Fibroblast of lung (primary cell): Measurements from ENCODE around the gene PLEKHA5. TPM values are rescaled to one million over a fixed set of nuclear protein-coding genes. Genes with fewer than 3 reads are reported as not detected.

Experiments used
- DNase-seq, 2 donors: peaks; one replicate each; pipeline versions ENCODE4 v3.0.0 to v3.0.0-alpha.2; 2010; ENCODE audit warnings: low read depth in 2 of 2
- H2AFZ ChIP-seq: 2 replicates; pipeline ENCODE4 v1.5.1; 2012; ENCODE audit warnings: low read length, control low read depth, inconsistent platforms
- H3K27ac ChIP-seq: 2 replicates; pipeline ENCODE4 v1.5.1; 2011; ENCODE audit warnings: low read length, control low read depth; ENCODE audit not compliant: insufficient read depth
- H3K27me3 ChIP-seq: 2 replicates; pipeline ENCODE4 v1.5.1; 2011; ENCODE audit warnings: mild to moderate bottlenecking, low read length; ENCODE audit not compliant: control insufficient read depth, insufficient read depth
- H3K36me3 ChIP-seq: 2 replicates; pipeline ENCODE4 v1.5.1; 2011; ENCODE audit warnings: low read length; ENCODE audit not compliant: control insufficient read depth, insufficient read depth
- H3K4me1 ChIP-seq: 2 replicates; pipeline ENCODE4 v1.5.1; 2011; ENCODE audit warnings: low read length; ENCODE audit not compliant: control insufficient read depth, insufficient read depth; ENCODE audit errors: extremely low read depth
- H3K4me2 ChIP-seq: 2 replicates; pipeline ENCODE4 v1.5.1; 2011; ENCODE audit warnings: low read length, control low read depth; ENCODE audit not compliant: insufficient read depth; ENCODE audit errors: extremely low read depth
- H3K4me3 ChIP-seq, 4 experiments: fragments of 200-600 bp in 1 of 4; sonication (generic) in 1 of 4; replicated peaks in 1 of 4; 2 replicates each; pipeline ENCODE4 v1.5.1; 2011 to 2016; ENCODE audit warnings: low read length in 4 of 4, low read depth in 3 of 4, mild to moderate bottlenecking in 3 of 4, control low read depth in 2 of 4, inconsistent platforms in 1 of 4, mixed read lengths in 1 of 4; ENCODE audit not compliant: insufficient read depth in 1 of 4; ENCODE audit errors: control extremely low read depth in 1 of 4
- H3K79me2 ChIP-seq: 2 replicates; pipeline ENCODE4 v1.5.1; 2012; ENCODE audit warnings: mild to moderate bottlenecking, low read length, inconsistent platforms; ENCODE audit not compliant: control insufficient read depth, insufficient read depth
- H3K9ac ChIP-seq: 2 replicates; pipeline ENCODE4 v1.5.1; 2011; ENCODE audit warnings: mild to moderate bottlenecking, low read length, control low read depth; ENCODE audit not compliant: insufficient read depth
- H3K9me3 ChIP-seq: 2 replicates; pipeline ENCODE4 v1.5.1; 2012; ENCODE audit warnings: low read depth, low read length; ENCODE audit not compliant: control insufficient read depth, insufficient read depth
- H4K20me1 ChIP-seq: 2 replicates; pipeline ENCODE4 v1.5.1; 2011; ENCODE audit warnings: low read length; ENCODE audit not compliant: control insufficient read depth, insufficient read depth; ENCODE audit errors: extremely low read depth
- CTCF ChIP-seq, 2 donors: IDR thresholded peaks in 1 of 2; conservative IDR thresholded peaks in 1 of 2; 1 replicate in 1 of 2; 2 replicates in 1 of 2; pipeline ENCODE4 v1.5.1; 2011 to 2012; ENCODE audit warnings: low read length in 2 of 2, control low read depth in 1 of 2, inconsistent platforms in 1 of 2, low read depth in 1 of 2, mild to moderate bottlenecking in 1 of 2
- EZH2 ChIP-seq: IDR thresholded peaks from 2 replicates; pipeline ENCODE4 v1.5.1; 2012; ENCODE audit warnings: low read length, control low read depth, mild to moderate bottlenecking; ENCODE audit errors: missing control alignments
- polyA plus RNA-seq, 2 donors: library from polyadenylated mRNA; depleted of rRNA in 1 of 2; stranded (reverse) in 1 of 2; unstranded in 1 of 2; fragments of >200 nt; gene quantifications; 2 replicates each; pipeline ENCODE4 v1.2.1, GENCODE V29; 2011 to 2012; ENCODE audit warnings: missing spikeins in 1 of 2
- total RNA-seq: library from RNA; depleted of rRNA; stranded (reverse); fragments of >200 nt; gene quantifications from 2 replicates; pipeline ENCODE4 v1.2.1, GENCODE V29; 2014

PLEKHA5 gene
- total and polyA plus RNA-seq, 2 donors (not counting 1 experiment from before 2014, with no cell fraction given) = 15.5 to 50.4 TPM

- H2AFZ ChIP-seq = peak overlapping the region; percentile 43
- no peaks in the 10 kb centered on the region for H3K27me3 ChIP-seq
- no peaks in the 10 kb centered on the region for H4K20me1 ChIP-seq
- peak in 1 of 2 donors; percentile 85 for DNase-seq
- H3K79me2 ChIP-seq = no peaks in the 10 kb centered on the region
- TF ChIP-seq CTCF (conservative IDR thresholded peaks at IDR 0.05 in 1 of 2, IDR thresholded peaks at IDR 0.05 in 1 of 2; ENCODE audit: low read depth in 1 of 2, low read length in 2 of 2) (no peak), EZH2 (no peak)
- H3K27ac ChIP-seq = peak overlapping the region; percentile 47
- no peaks in the 10 kb centered on the region for H3K36me3 ChIP-seq
- no peak overlapping the region for H3K4me3 ChIP-seq
- H3K4me2 ChIP-seq = no peak overlapping the region
- no peaks in the 10 kb centered on the region for H3K9me3 ChIP-seq
- no peak overlapping the region for H3K9ac ChIP-seq
- H3K4me1 ChIP-seq = no peaks in the 10 kb centered on the region
Measured at GRCh38 chr12:19369691-19370148, 240.2 kb downstream of the PLEKHA5 start.

GRCh38 chr12:19373586-19373985 is 244.1 kb downstream of the PLEKHA5 start:
- peak in 1 of 2 donors; percentile 68 for DNase-seq
- no peaks in the 10 kb centered on the region for H3K27me3 ChIP-seq

GRCh38 chr12:19375888-19376287 is 246.4 kb downstream of the PLEKHA5 start:
- DNase-seq = no peak

More at GRCh38 chr12:19373586-19373985, 244.1 kb downstream of the PLEKHA5 start:
- Histone ChIP-seq H3K9me3 (no peaks in the 10 kb centered on the region), H3K4me1 (no peaks in the 10 kb centered on the region), H4K20me1 (no peaks in the 10 kb centered on the region), H3K27ac (peak overlapping the region; percentile 46), H3K9ac (no peak overlapping the region), H3K4me2 (no peak overlapping the region), H3K4me3 (no peak overlapping the region), H2AFZ (no peak overlapping the region), H3K79me2 (no peaks in the 10 kb centered on the region), H3K36me3 (no peaks in the 10 kb centered on the region)
- TF ChIP-seq EZH2 (no peak), CTCF (conservative IDR thresholded peaks at IDR 0.05 in 1 of 2, IDR thresholded peaks at IDR 0.05 in 1 of 2; ENCODE audit: low read depth in 1 of 2, low read length in 2 of 2) (no peak)

More at GRCh38 chr12:19375888-19376287, 246.4 kb downstream of the PLEKHA5 start:
- Histone ChIP-seq H3K9ac (no peak overlapping the region), H3K27me3 (no peaks in the 10 kb centered on the region), H3K79me2 (no peaks in the 10 kb centered on the region), H3K9me3 (no peaks in the 10 kb centered on the region), H2AFZ (no peak overlapping the region), H3K4me2 (no peak overlapping the region), H4K20me1 (no peaks in the 10 kb centered on the region), H3K36me3 (no peaks in the 10 kb centered on the region), H3K4me3 (no peak overlapping the region), H3K4me1 (no peaks in the 10 kb centered on the region), H3K27ac (no peak overlapping the region)
- TF ChIP-seq CTCF (conservative IDR thresholded peaks at IDR 0.05 in 1 of 2, IDR thresholded peaks at IDR 0.05 in 1 of 2; ENCODE audit: low read depth in 1 of 2, low read length in 2 of 2) (no peak), EZH2 (no peak)
